Trophoblast cell (in vitro differentiated cells and primary cell): ENCODE results near the gene TGOLN2.
"Not testable (repeated sequence)": the region's sequence is repeated elsewhere in the genome, so short reads cannot be mapped to it uniquely, and the experiment has no call there.

Experiments used
- DNase-seq, 2 donors: peaks; one replicate each; pipeline ENCODE4 v3.0.0-alpha.2; 2016
- H2AFZ ChIP-seq: 2 replicates; pipeline ENCODE4 v1.6.1; 2013; ENCODE audit warnings: low read length, moderate library complexity, mild to moderate bottlenecking; ENCODE audit not compliant: insufficient read depth, poor library complexity
- H2AK5ac ChIP-seq: 2 replicates; pipeline ENCODE4 v1.6.1; 2013; ENCODE audit warnings: mild to moderate bottlenecking, low read length
- H2BK120ac ChIP-seq: 2 replicates; pipeline ENCODE4 v1.6.1; 2013; ENCODE audit warnings: low read length, mild to moderate bottlenecking, moderate library complexity; ENCODE audit not compliant: insufficient read depth, poor library complexity
- H2BK12ac ChIP-seq: 2 replicates; pipeline ENCODE4 v1.6.1; 2013; ENCODE audit warnings: mild to moderate bottlenecking, low read length, moderate library complexity
- H2BK5ac ChIP-seq: 2 replicates; pipeline ENCODE4 v1.6.1; 2013; ENCODE audit warnings: low read length, low read depth, moderate library complexity, mild to moderate bottlenecking; ENCODE audit not compliant: poor library complexity
- H3K14ac ChIP-seq: 2 replicates; pipeline ENCODE4 v1.6.1; 2013; ENCODE audit warnings: mild to moderate bottlenecking, low read length
- H3K18ac ChIP-seq: 2 replicates; pipeline ENCODE4 v1.6.1; 2013; ENCODE audit warnings: mild to moderate bottlenecking, low read length
- H3K23ac ChIP-seq: 2 replicates; pipeline ENCODE4 v1.6.1; 2013; ENCODE audit warnings: low read length
- H3K27ac ChIP-seq: 2 replicates; pipeline ENCODE4 v1.5.1; 2013; ENCODE audit warnings: low read depth, mild to moderate bottlenecking, inconsistent platforms, low read length, moderate library complexity
- H3K27me3 ChIP-seq: 2 replicates; pipeline ENCODE4 v1.6.1; 2013; ENCODE audit warnings: inconsistent platforms, mild to moderate bottlenecking, low read length, moderate library complexity; ENCODE audit not compliant: insufficient read depth
- H3K36me3 ChIP-seq, 2 experiments: 1 replicate in 1 of 2; 2 replicates in 1 of 2; pipeline ENCODE4 v1.6.1; 2013; ENCODE audit warnings: low read length in 2 of 2, mild to moderate bottlenecking in 2 of 2, moderate library complexity in 1 of 2; ENCODE audit not compliant: insufficient read depth in 2 of 2, control insufficient read depth in 1 of 2
- H3K4ac ChIP-seq: 2 replicates; pipeline ENCODE4 v1.6.1; 2013; ENCODE audit warnings: low read depth, mild to moderate bottlenecking, low read length, moderate library complexity
- H3K4me1 ChIP-seq, 2 experiments: 1 replicate in 1 of 2; 2 replicates in 1 of 2; pipeline ENCODE4 v1.6.1; 2013; ENCODE audit warnings: low read length in 2 of 2, mild to moderate bottlenecking in 2 of 2, moderate library complexity in 1 of 2; ENCODE audit not compliant: insufficient read depth in 2 of 2, control insufficient read depth in 1 of 2
- H3K4me2 ChIP-seq: 2 replicates; pipeline ENCODE4 v1.6.1; 2013; ENCODE audit warnings: inconsistent platforms, mild to moderate bottlenecking, low read length, moderate library complexity
- H3K4me3 ChIP-seq: 2 replicates; pipeline ENCODE4 v1.5.1; 2013; ENCODE audit warnings: mild to moderate bottlenecking, low read depth, low read length, inconsistent platforms
- H3K79me1 ChIP-seq: one replicate; pipeline ENCODE4 v1.6.1; 2013; ENCODE audit warnings: low read length
- H3K79me2 ChIP-seq: 2 replicates; pipeline ENCODE4 v1.6.1; 2013; ENCODE audit warnings: low read length, mild to moderate bottlenecking; ENCODE audit not compliant: control insufficient read depth, insufficient read depth, poor library complexity
- H3K9ac ChIP-seq: 2 replicates; pipeline ENCODE4 v1.6.1; 2013; ENCODE audit warnings: mild to moderate bottlenecking, low read length
- H3K9me3 ChIP-seq: 2 replicates; pipeline ENCODE4 v1.6.1; 2013; ENCODE audit warnings: low read depth, mild to moderate bottlenecking, control low read depth, inconsistent platforms, low read length; ENCODE audit not compliant: insufficient read depth
- H4K12ac ChIP-seq: 2 replicates; pipeline ENCODE4 v1.6.1; 2013; ENCODE audit warnings: low read depth, mild to moderate bottlenecking, low read length, moderate library complexity
- H4K8ac ChIP-seq: 2 replicates; pipeline ENCODE4 v1.6.1; 2013; ENCODE audit warnings: low read depth, mild to moderate bottlenecking, low read length, moderate library complexity
- H4K91ac ChIP-seq: one replicate; pipeline ENCODE4 v1.6.1; 2013; ENCODE audit warnings: low read depth, mild to moderate bottlenecking, low read length, moderate library complexity
- WGBS: extraction: QIAGEN DNeasy Blood & Tissue Kit; methylation state at CpG from one replicate; pipeline ENCODE4 v1.1.7; 2013; ENCODE audit warnings: missing lambda C conversion rate; ENCODE audit not compliant: insufficient read length, insufficient coverage; ENCODE audit errors: extremely low coverage; 5-methylcytosine and 5-hydroxymethylcytosine counted together

The TGOLN2 gene

DNA sequence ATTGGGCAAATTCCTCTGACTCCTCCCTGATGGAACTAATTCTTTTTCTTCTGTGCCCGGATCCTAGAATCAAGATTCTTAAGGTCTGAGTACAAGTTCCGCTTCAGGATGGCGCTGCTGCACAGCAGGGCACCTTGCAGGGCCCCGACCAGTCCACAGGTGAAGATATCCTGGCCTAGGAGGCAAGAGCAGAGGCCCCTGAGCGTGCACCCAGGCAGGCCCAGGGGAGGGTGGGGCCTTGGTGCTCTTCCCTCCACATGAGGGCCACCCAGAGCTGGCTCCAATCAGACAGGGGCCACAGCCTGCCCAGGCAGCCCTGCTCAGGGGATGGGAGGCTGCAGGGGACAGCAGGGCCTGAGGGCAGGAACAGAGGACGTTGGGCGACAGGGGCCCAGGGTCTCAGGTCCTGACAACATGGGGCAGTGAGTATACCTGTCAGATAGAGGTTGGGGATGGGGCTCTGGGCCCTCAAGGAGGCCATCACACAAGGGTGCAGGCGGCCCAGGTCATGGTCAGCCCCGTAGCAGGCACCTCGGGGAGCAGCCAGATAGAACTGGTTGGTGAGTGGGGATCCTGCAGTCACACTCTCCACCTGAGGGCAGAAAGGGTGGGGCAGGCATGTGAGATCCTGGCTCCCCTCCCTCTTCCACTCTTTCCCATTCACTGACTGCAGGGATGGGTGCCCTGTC, 15.6 kb upstream of the TGOLN2 start:
- H3K9ac ChIP-seq, H4K91ac ChIP-seq, H3K14ac ChIP-seq, H2AK5ac ChIP-seq, H3K4me2 ChIP-seq, H3K23ac ChIP-seq, H3K4ac ChIP-seq, H3K27me3 ChIP-seq, H2BK120ac ChIP-seq, H3K4me1 ChIP-seq, H3K9me3 ChIP-seq, H3K79me1 ChIP-seq, H3K4me3 ChIP-seq, H4K8ac ChIP-seq, H2BK5ac ChIP-seq, H4K12ac ChIP-seq, H3K27ac ChIP-seq, H2AFZ ChIP-seq, DNase-seq, H3K79me2 ChIP-seq, H2BK12ac ChIP-seq, H3K18ac ChIP-seq: not testable (repeated sequence)
- peaks cover 24 to 30% of the 10 kb centered on the region in 2 experiments for H3K36me3 ChIP-seq
- WGBS = no CpG with 5 or more reads among the region's 10 CpGs

DNA sequence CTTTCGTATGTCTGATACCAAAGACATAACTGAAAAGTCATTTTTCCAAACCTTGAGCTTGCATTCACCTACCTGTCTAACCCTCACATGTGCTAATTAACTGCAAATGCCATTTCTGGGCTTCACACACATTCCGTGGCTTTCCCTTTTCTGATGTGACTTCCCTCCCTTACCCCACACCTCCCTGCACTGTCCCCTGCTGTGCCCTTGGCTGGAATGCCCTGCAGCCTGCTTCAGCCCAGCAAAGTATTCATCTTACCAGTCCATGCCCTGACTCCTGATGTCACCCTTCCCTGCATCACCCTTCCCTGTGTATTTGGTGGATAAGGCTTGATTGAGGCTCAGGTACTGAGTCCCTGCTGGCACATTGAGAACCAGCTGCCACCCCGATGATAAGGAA, 14.4 kb upstream of the TGOLN2 start:
- no peak overlapping the region for H2BK12ac ChIP-seq
- H3K36me3 ChIP-seq = peaks cover 24 to 30% of the 10 kb centered on the region in 2 experiments
- no peak overlapping the region for H3K23ac ChIP-seq
- no peak overlapping the region for H3K4ac ChIP-seq
- no peak overlapping the region for H3K27ac ChIP-seq
- DNase-seq = no peak
- H3K18ac ChIP-seq = no peak overlapping the region
- no peak overlapping the region for H4K12ac ChIP-seq
- H4K91ac ChIP-seq = no peak overlapping the region
- no peak overlapping the region for H3K4me2 ChIP-seq
- no CpG with 5 or more reads among the region's 3 CpGs for WGBS
- no peaks in the 10 kb centered on the region for H3K79me2 ChIP-seq
- H3K79me1 ChIP-seq = no peaks in the 10 kb centered on the region
- no peak overlapping the region for H3K4me3 ChIP-seq
- no peak overlapping the region for H3K14ac ChIP-seq
- no peak overlapping the region for H4K8ac ChIP-seq
- no peak overlapping the region for H2BK120ac ChIP-seq
- H2AK5ac ChIP-seq = no peak overlapping the region
- H3K9me3 ChIP-seq = no peaks in the 10 kb centered on the region
- no peak overlapping the region for H2BK5ac ChIP-seq
- H3K27me3 ChIP-seq = no peaks in the 10 kb centered on the region
- H2AFZ ChIP-seq = no peak overlapping the region
- H3K4me1 ChIP-seq = no peaks in the 10 kb centered on the region
- no peak overlapping the region for H3K9ac ChIP-seq

DNA sequence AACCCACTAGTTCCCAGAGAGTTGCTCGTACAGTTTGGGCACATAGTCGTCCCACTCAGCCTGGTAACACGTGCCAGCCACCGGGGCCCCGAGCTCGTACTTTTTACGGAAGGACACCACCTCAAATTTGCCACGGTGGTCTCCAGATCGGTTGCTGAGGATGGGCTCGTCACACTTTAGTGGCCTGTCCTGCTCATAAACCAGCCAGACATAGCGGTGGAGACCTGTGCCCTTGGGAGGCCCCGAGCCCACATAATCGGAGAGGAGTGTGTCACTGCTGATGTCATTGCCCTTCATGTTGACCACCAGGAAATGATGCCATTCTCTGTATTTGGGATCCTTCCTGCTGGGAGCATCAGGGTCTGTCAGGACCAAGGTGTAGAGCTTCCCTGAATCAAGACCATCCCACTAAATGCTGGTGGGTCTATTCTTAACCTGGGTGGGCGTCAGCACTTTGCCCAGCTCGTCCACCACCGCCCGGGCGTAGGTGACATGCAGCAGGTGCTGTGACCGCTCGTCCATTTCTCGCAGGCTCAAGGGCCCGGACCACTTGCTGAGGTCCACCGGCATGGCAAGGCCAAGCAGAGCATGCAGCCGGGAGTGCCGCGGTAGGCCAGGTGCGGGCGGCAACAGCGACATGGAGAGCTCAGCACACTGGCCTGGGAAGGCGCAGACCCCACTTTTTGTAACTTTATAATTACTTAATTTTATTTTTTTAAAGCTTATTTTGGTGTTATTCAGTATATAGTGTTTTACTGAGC, 13.7 kb upstream of the TGOLN2 start:
- Histone ChIP-seq H2BK120ac (no peak overlapping the region), H2AK5ac (no peak overlapping the region), H3K36me3 (peaks cover 24 to 27% of the 10 kb centered on the region in 2 experiments), H3K18ac (no peak overlapping the region), H3K23ac (no peak overlapping the region), H3K27ac (no peak overlapping the region), H3K9ac (no peak overlapping the region), H3K27me3 (no peaks in the 10 kb centered on the region), H3K9me3 (no peaks in the 10 kb centered on the region), H3K4me2 (no peak overlapping the region), H3K14ac (no peak overlapping the region), H2AFZ (no peak overlapping the region), H4K91ac (no peak overlapping the region), H3K79me2 (no peaks in the 10 kb centered on the region), H2BK5ac (no peak overlapping the region), H2BK12ac (no peak overlapping the region), H3K4me3 (no peak overlapping the region), H3K79me1 (no peaks in the 10 kb centered on the region), H4K8ac (no peak overlapping the region), H4K12ac (no peak overlapping the region), H3K4me1 (no peaks in the 10 kb centered on the region), H3K4ac (no peak overlapping the region)
- WGBS = no CpG with 5 or more reads among the region's 30 CpGs
- no peak for DNase-seq

DNA sequence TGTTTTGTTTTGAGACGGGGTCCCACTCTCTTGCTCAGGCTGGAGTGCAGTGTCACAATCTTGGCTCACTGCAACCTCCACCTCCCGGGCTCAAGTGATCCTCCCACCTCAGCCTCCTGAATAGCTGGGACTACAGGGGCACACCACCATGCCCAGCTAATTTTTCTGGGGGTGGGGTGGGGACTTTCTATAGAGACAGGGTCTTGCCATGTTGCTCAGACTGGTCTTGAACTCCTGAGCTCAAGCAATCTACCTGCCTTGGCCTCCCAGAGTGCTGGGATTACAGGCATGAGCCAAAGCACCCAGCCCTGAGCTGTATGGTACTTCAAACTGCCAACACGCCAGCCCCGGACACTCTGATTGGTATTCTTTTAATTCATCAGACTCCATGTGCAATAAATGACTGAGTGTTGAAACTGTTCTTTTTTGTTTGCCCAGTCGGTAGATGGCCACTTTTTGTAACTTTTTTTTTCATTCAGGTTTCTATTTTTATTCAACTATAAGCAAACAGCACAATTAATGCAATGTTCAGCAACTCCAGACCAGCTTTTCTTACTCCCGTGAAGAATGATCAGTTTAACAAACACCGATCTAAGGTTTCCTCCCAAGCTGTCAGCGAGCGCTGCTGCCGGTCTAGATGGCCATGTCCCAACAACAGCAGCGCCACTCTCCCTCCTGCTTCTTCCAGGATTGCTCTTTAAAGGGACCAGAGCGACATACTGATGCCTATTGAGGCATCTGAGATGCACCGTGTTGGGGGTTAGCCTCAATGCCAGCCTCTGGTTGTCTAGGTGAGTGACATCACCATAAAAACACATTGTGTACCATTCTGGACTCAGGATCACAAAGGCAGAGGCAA, 12.5 kb upstream of the TGOLN2 start:
- Histone ChIP-seq H2BK5ac (no peak overlapping the region), H3K27me3 (no peaks in the 10 kb centered on the region), H2AFZ (no peak overlapping the region), H3K18ac (no peak overlapping the region), H4K8ac (no peak overlapping the region), H3K4me1 (no peaks in the 10 kb centered on the region), H3K4ac (no peak overlapping the region), H4K91ac (no peak overlapping the region), H3K27ac (no peak overlapping the region), H3K14ac (no peak overlapping the region), H3K4me3 (no peak overlapping the region), H3K4me2 (no peak overlapping the region), H3K79me2 (no peaks in the 10 kb centered on the region), H2BK120ac (no peak overlapping the region), H3K9me3 (no peaks in the 10 kb centered on the region), H3K9ac (no peak overlapping the region), H2BK12ac (no peak overlapping the region), H3K23ac (no peak overlapping the region), H2AK5ac (no peak overlapping the region), H3K36me3 (peaks cover 16 to 20% of the 10 kb centered on the region in 2 experiments), H3K79me1 (no peaks in the 10 kb centered on the region), H4K12ac (no peak overlapping the region)
- WGBS = no CpG with 5 or more reads among the region's 13 CpGs
- DNase-seq = no peak
